Osteoblast (primary cell): ENCODE measurements around the gene TUBA3E. TPM values are rescaled to one million over a fixed set of nuclear protein-coding genes. Genes with fewer than 3 reads are reported as not detected.
"Not testable (repeated sequence)": the region's sequence is repeated elsewhere in the genome, so short reads cannot be mapped to it uniquely, and the experiment has no call there.

ENCODE experiments used
- DNase-seq: peaks from one replicate; pipeline ENCODE4 v3.0.0; 2011; ENCODE audit warnings: low spot score, mixed read lengths; ENCODE audit not compliant: insufficient read length; ENCODE audit errors: missing footprints
- H2AFZ ChIP-seq: 2 replicates; pipeline ENCODE4 v1.6.0; 2011; ENCODE audit warnings: mild to moderate bottlenecking, low read length
- H3K27ac ChIP-seq: 2 replicates; pipeline ENCODE4 v1.5.1; 2011; ENCODE audit warnings: mild to moderate bottlenecking, low read depth, low read length, moderate library complexity
- H3K27me3 ChIP-seq: 2 replicates; pipeline ENCODE4 v1.6.0; 2012; ENCODE audit warnings: mild to moderate bottlenecking, control low read depth, inconsistent platforms, low read length, moderate library complexity; ENCODE audit not compliant: insufficient read depth
- H3K36me3 ChIP-seq: 2 replicates; pipeline ENCODE4 v1.5.1; 2011; ENCODE audit warnings: mild to moderate bottlenecking, low read length, control low read depth, moderate library complexity; ENCODE audit not compliant: insufficient read depth
- H3K4me1 ChIP-seq: 2 replicates; pipeline ENCODE4 v1.5.1; 2011; ENCODE audit warnings: mild to moderate bottlenecking, low read length, control low read depth, moderate library complexity; ENCODE audit not compliant: insufficient read depth
- H3K4me2 ChIP-seq: 2 replicates; pipeline ENCODE4 v1.6.0; 2011; ENCODE audit warnings: mild to moderate bottlenecking, low read length; ENCODE audit not compliant: insufficient read depth
- H3K4me3 ChIP-seq: fragments of 200-600 bp; sonication (generic); 3 replicates; pipeline ENCODE4 v1.5.1; 2012; ENCODE audit warnings: mild to moderate bottlenecking, low read length, inconsistent platforms; ENCODE audit not compliant: insufficient read depth
- H3K79me2 ChIP-seq: 2 replicates; pipeline ENCODE4 v1.6.0; 2012; ENCODE audit warnings: mild to moderate bottlenecking, low read length, control low read depth, inconsistent platforms; ENCODE audit not compliant: insufficient read depth
- H3K9me3 ChIP-seq: 2 replicates; pipeline ENCODE4 v1.5.1; 2011; ENCODE audit warnings: low read depth, low read length, control low read depth
- H4K20me1 ChIP-seq: 2 replicates; pipeline ENCODE4 v1.6.0; 2012; ENCODE audit warnings: mild to moderate bottlenecking, low read length, control low read depth; ENCODE audit not compliant: insufficient read depth
- total RNA-seq: library from RNA; depleted of rRNA; stranded (reverse); fragments of >200 nt; gene quantifications from 2 replicates; pipeline ENCODE4 v1.2.3, GENCODE V29; 2012
- TF ChIP-seq, protein P1 (sequence below): IDR thresholded peaks from 2 replicates; pipeline ENCODE4 v1.5.1; 2011; ENCODE audit warnings: mild to moderate bottlenecking, low read depth, low read length, moderate library complexity; ENCODE audit errors: extremely low read depth

TUBA3E gene
- total RNA-seq, 1 donor = not detected

DNA sequence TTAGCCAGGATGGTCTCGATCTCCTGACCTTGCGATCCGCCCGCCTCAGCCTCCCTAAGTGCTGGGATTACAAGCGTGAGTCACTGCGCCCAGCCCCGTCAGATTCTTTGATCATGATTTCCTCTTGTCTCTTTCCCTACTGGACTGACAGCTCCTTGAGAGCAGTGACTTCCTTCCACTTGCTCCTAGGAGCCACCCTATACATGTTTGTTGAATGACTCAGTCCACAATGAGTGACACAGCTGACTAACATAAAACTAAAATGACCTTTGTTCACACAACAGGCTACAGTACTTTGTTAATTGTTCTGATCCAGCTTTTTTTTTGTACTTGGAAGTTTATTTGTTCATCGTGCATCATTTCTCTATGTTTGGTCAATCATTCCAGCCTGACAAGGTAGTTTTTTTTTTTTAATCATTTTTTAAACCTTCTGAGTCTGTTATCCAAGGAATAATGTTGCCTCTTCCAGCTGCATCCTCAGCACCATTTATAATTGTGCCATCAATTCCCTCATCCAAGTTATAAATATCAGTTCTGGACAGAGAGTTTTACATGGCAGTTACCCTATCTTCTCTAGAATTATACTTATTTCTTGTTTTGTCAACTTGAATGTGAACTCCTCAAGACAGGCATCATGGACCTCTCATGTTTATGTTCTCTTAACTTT, 42.9 kb upstream of the TUBA3E start:
- H3K4me3 ChIP-seq = no peak overlapping the region
- no peaks in the 10 kb centered on the region for H3K36me3 ChIP-seq
- no peak overlapping the region for H3K27ac ChIP-seq
- H3K9me3 ChIP-seq = no peaks in the 10 kb centered on the region
- H3K4me1 ChIP-seq = no peaks in the 10 kb centered on the region
- DNase-seq = no peak
- no peak overlapping the region for H2AFZ ChIP-seq
- H3K4me2 ChIP-seq = no peak overlapping the region
- TF ChIP-seq, protein P1, sequence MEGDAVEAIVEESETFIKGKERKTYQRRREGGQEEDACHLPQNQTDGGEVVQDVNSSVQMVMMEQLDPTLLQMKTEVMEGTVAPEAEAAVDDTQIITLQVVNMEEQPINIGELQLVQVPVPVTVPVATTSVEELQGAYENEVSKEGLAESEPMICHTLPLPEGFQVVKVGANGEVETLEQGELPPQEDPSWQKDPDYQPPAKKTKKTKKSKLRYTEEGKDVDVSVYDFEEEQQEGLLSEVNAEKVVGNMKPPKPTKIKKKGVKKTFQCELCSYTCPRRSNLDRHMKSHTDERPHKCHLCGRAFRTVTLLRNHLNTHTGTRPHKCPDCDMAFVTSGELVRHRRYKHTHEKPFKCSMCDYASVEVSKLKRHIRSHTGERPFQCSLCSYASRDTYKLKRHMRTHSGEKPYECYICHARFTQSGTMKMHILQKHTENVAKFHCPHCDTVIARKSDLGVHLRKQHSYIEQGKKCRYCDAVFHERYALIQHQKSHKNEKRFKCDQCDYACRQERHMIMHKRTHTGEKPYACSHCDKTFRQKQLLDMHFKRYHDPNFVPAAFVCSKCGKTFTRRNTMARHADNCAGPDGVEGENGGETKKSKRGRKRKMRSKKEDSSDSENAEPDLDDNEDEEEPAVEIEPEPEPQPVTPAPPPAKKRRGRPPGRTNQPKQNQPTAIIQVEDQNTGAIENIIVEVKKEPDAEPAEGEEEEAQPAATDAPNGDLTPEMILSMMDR = no peak
- no peaks in the 10 kb centered on the region for H3K27me3 ChIP-seq
- no peaks in the 10 kb centered on the region for H4K20me1 ChIP-seq
- H3K79me2 ChIP-seq = no peaks in the 10 kb centered on the region

DNA sequence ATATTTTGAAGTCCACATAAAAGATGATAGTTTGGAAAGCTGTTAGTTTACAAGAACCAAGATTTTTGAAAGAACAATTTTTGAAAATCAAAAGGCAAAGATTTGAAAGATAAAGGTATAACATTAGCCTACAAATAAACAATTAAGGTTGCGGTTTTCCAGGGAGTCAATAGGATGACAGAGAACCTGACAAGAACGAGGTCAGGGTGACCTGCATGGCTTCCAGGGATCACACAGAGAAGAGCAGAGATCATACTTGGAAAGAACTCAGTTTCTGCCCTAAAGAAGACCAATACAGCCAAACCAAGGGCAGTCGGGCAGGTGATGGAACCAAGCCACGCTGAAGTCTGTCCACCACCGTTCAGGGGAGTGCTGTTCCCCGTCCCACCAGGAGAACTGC, 41.3 kb upstream of the TUBA3E start:
- not testable (repeated sequence) for H3K27ac ChIP-seq, H3K4me3 ChIP-seq, H2AFZ ChIP-seq, H3K9me3 ChIP-seq, H3K4me2 ChIP-seq, H3K27me3 ChIP-seq, H3K79me2 ChIP-seq, H3K36me3 ChIP-seq, H4K20me1 ChIP-seq, H3K4me1 ChIP-seq, DNase-seq

DNA sequence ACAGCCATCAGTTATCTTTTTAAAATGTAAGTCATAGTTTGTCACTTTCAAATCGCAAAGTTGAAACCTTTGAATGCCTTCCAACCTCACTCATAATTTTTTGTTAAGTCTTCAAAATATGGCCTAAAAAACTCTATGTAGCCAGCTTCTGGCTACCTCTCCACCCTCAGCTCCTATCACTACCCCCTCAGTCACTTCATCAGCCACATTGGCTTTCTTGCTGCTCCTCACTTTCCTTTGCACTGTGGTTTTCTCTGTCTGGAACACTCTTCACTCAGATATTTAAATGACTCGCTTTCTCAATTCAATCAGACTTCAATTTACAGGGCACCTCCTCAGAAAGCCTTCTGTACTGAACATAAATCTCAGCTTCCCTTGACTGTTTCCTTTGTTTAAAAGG, 34.8 kb upstream of the TUBA3E start:
- not testable (repeated sequence) for H2AFZ ChIP-seq, H3K36me3 ChIP-seq, H3K9me3 ChIP-seq, H3K4me2 ChIP-seq, H3K4me3 ChIP-seq, DNase-seq, H3K27me3 ChIP-seq, H3K4me1 ChIP-seq, H3K27ac ChIP-seq, H3K79me2 ChIP-seq, H4K20me1 ChIP-seq

DNA sequence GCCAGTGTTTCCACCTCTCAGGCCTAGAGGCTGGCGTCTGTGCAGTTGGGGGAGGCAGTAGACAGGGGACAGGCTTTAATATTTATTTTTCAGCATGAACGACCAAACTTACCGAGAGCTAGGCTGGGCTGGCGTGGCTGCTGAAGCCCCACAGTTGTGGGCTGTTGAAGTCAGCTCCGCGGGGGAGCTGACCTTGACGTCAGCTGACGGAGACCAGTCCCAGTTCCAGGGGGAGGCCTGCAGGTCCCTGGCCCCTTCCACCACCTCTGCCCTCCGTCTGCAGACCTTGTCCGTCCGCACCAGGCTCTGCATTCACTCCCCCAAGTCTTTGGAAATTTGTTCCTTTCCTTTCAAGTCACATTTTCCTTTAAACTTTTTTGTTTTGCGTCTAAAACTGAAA, 33.4 kb upstream of the TUBA3E start:
- Histone ChIP-seq H3K27ac (no peak overlapping the region), H3K9me3 (no peaks in the 10 kb centered on the region), H4K20me1 (no peaks in the 10 kb centered on the region), H3K4me2 (no peak overlapping the region), H3K27me3 (no peaks in the 10 kb centered on the region), H3K4me1 (no peaks in the 10 kb centered on the region), H3K4me3 (no peak overlapping the region), H3K36me3 (no peaks in the 10 kb centered on the region), H3K79me2 (no peaks in the 10 kb centered on the region), H2AFZ (no peak overlapping the region)
- DNase-seq = no peak
- TF ChIP-seq, protein P1 = no peak

DNA sequence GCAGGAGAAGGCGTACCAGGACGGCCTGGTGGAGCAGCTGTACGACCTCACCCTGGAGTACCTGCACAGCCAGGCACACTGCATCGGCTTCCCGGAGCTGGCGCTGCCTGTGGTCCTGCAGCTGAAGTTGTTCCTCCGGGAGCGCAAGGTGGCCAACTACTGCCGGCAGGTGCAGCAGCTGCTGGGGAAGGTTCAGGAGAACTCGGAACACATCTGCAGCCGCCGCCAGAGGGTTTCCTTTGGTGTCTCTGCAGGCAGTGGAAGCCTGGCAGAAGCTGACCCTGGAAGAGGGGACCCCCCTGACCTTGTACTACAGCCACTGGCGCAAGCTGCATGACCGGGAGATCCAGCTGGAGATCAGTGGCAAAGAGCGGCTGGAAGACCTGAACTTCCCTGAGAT, 32.7 kb upstream of the TUBA3E start:
- not testable (repeated sequence) for H3K27me3 ChIP-seq, H3K9me3 ChIP-seq, H3K4me1 ChIP-seq, H3K27ac ChIP-seq, H3K4me2 ChIP-seq, H3K4me3 ChIP-seq, DNase-seq, H2AFZ ChIP-seq, H3K36me3 ChIP-seq, H3K79me2 ChIP-seq, H4K20me1 ChIP-seq

- H3K9me3 ChIP-seq, H3K4me1 ChIP-seq, H3K4me2 ChIP-seq, DNase-seq, H3K79me2 ChIP-seq, H3K27me3 ChIP-seq, H3K27ac ChIP-seq, H4K20me1 ChIP-seq, H2AFZ ChIP-seq, H3K4me3 ChIP-seq, H3K36me3 ChIP-seq: not testable (repeated sequence)
Measured at GRCh38 chr2:130230376-130230775, 32.1 kb upstream of the TUBA3E start.

DNA sequence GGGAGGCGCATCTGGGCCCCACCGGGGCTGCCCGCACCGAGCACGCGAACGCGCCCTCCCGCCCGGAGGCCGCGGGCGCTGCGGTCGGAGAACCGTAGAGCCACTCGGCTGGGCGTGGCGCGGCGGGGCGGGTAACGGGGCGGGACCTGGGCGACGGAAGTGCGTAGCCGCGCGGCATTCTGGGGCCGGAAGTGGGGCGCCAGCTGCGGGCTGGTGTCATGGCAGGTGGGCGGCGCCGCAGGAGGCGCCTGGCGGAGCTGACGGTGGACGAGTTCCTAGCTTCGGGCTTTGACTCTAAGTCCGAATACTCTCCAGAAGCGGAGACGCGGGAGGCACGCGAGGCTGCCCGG, 30.9 kb upstream of the TUBA3E start:
- not testable (repeated sequence) for H4K20me1 ChIP-seq, H3K36me3 ChIP-seq, H3K27me3 ChIP-seq, H3K79me2 ChIP-seq, H3K9me3 ChIP-seq, H3K27ac ChIP-seq, H3K4me3 ChIP-seq, H3K4me2 ChIP-seq, H3K4me1 ChIP-seq, H2AFZ ChIP-seq
- DNase-seq = peak; percentile 52
